ENCODE data around the gene FOXL1.

- TF ChIP-seq SIN3A (IDR thresholded peaks at IDR 0.05; ENCODE audit: borderline replicate concordance, insufficient read depth, low read length) (no peak), REST (IDR thresholded peaks at IDR 0.05; ENCODE audit: insufficient read depth in 1 of 2, low read depth in 2 of 2, low read length in 2 of 2) (no peak), POLR2AphosphoS5 (IDR thresholded peaks at IDR 0.05; ENCODE audit: low read depth, low read length) (no peak), TAF1 (IDR thresholded peaks at IDR 0.05; ENCODE audit: borderline replicate concordance, insufficient read depth, low read length) (no peak)
These were observed 29.1 kb upstream of the FOXL1 start for GRCh38 chr16:86549076-86549892.

Data from PFSK-1 (cell line).